WI38 (cell line): Measurements from ENCODE around the gene PCP4L1.

Experiments used
- H3K4me3 ChIP-seq: 2 replicates; pipeline ENCODE4 v1.5.1; 2011; ENCODE audit warnings: low read depth, mild to moderate bottlenecking, control low read depth, low read length
- CTCF ChIP-seq: IDR thresholded peaks from 2 replicates; pipeline ENCODE4 v1.5.1; 2012; ENCODE audit warnings: low read depth, mild to moderate bottlenecking, control low read depth, low read length

PCP4L1 gene

GRCh38 chr1:161261261-161262235 lies 3.0 kb downstream of the PCP4L1 start:
- no peak overlapping the region for H3K4me3 ChIP-seq
- TF ChIP-seq CTCF = no peak

- TF ChIP-seq CTCF = no peak
- no peak overlapping the region for H3K4me3 ChIP-seq
Measured at GRCh38 chr1:161265305-161265704, 6.8 kb downstream of the PCP4L1 start.

- H3K4me3 ChIP-seq = no peak overlapping the region
- TF ChIP-seq CTCF = no peak
Measured at GRCh38 chr1:161266202-161266601, 7.7 kb downstream of the PCP4L1 start.

- no peak overlapping the region for H3K4me3 ChIP-seq
- TF ChIP-seq CTCF = no peak
Measured at GRCh38 chr1:161266836-161267235, 8.3 kb downstream of the PCP4L1 start.

GRCh38 chr1:161267321-161267720 lies 8.8 kb downstream of the PCP4L1 start:
- H3K4me3 ChIP-seq = no peak overlapping the region
- no peak for TF ChIP-seq CTCF

GRCh38 chr1:161273402-161273801 lies 14.9 kb downstream of the PCP4L1 start:
- TF ChIP-seq CTCF = no peak
- H3K4me3 ChIP-seq = no peak overlapping the region

GRCh38 chr1:161274874-161275273 lies 16.3 kb downstream of the PCP4L1 start:
- no peak overlapping the region for H3K4me3 ChIP-seq
- no peak for TF ChIP-seq CTCF
